Measurements from ENCODE around the gene MMP17. TPM values are rescaled to one million over a fixed set of nuclear protein-coding genes. Genes with fewer than 3 reads are reported as not detected.
A peak's percentile ranks its signal among the peaks of the same experiment; 100 is the strongest.
"Not testable (repeated sequence)": the region's sequence is repeated elsewhere in the genome, so short reads cannot be mapped to it uniquely, and the experiment has no call there.

Gene MMP17
- total RNA-seq, 2 donors from 2014 or later: 2.1 to 3.2 TPM

GRCh38 chr12:131808744-131809371, 19.3 kb upstream of the MMP17 start:
- no peaks in the 10 kb centered on the region for H3K36me3 ChIP-seq
- no peak overlapping the region for H3K27ac ChIP-seq
- peak overlapping the region in 1 of 2 donors; percentile 10 for H3K4me3 ChIP-seq
- no peak for DNase-seq (ENCODE audit: low spot score)
- TF ChIP-seq, protein P1, sequence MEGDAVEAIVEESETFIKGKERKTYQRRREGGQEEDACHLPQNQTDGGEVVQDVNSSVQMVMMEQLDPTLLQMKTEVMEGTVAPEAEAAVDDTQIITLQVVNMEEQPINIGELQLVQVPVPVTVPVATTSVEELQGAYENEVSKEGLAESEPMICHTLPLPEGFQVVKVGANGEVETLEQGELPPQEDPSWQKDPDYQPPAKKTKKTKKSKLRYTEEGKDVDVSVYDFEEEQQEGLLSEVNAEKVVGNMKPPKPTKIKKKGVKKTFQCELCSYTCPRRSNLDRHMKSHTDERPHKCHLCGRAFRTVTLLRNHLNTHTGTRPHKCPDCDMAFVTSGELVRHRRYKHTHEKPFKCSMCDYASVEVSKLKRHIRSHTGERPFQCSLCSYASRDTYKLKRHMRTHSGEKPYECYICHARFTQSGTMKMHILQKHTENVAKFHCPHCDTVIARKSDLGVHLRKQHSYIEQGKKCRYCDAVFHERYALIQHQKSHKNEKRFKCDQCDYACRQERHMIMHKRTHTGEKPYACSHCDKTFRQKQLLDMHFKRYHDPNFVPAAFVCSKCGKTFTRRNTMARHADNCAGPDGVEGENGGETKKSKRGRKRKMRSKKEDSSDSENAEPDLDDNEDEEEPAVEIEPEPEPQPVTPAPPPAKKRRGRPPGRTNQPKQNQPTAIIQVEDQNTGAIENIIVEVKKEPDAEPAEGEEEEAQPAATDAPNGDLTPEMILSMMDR (IDR thresholded peaks at IDR 0.05): no peak
- no peaks in the 10 kb centered on the region for H3K27me3 ChIP-seq
- peaks cover 0 to 15% of the 10 kb centered on the region in 2 donors for H3K9me3 ChIP-seq
- peaks cover 0 to 3% of the 10 kb centered on the region in 2 donors for H3K4me1 ChIP-seq

DNA sequence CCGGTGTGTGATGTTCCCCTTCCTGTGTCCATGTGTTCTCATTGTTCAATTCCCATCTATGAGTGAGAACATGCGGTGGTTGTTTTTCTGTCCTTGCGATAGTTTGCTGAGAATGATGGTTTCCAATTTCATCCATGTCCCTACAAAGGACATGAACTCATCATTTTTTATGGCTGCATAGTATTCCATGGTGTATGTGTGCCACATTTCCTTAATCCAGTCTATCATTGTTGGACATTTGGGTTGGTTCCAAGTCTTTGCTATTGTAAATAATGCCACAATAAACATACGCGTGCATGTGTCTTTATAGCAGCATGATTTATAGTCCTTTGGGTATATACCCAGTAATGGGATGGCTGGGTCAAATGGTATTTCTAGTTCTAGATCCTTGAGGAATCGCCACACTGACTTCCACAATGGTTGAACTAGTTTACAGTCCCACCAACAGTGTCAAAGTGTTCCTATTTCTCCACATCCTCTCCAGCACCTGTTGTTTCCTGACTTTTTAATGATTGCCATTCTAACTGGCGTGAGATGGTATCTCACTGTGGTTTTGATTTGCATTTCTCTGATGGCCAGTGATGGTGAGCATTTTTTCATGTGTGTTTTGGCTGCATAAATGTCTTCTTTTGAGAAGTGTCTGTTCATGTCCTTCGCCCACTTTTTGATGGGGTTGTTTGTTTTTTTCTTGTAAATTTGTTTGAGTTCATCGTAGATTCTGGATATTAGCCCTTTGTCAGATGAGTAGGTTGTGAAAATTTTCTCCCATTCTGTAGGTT, 18.5 kb upstream of the MMP17 start:
- H3K4me1 ChIP-seq; H3K4me3 ChIP-seq; DNase-seq (ENCODE audit: low spot score); H3K27ac ChIP-seq; H3K27me3 ChIP-seq; H3K36me3 ChIP-seq: not testable (repeated sequence)
- H3K9me3 ChIP-seq: peaks cover 0 to 15% of the 10 kb centered on the region in 2 donors

DNA sequence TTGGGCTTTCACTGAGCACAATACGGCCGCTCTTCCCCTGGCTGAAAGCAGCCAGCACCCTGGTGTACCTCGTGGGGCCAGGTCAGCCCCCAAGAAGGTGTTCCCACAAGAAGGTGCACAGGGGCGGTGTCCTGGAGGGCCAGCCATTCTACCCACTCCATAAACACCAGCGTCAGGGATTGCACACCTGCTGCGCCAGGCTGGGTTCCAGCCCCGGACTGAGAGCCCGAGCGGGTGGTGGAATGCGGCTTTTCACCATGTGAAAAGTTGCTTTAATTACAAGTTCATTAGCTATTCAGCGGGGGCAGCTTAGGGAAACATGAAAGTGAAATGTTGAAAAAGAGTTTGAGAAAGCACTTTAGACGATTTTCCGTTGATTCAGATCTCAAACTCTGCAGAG, 17.5 kb upstream of the MMP17 start:
- DNase-seq (ENCODE audit: low spot score): no peak
- no peak overlapping the region for H3K4me3 ChIP-seq
- peaks cover 0 to 15% of the 10 kb centered on the region in 2 donors for H3K9me3 ChIP-seq
- TF ChIP-seq, protein P1 (IDR thresholded peaks at IDR 0.05): no peak
- no peaks in the 10 kb centered on the region for H3K36me3 ChIP-seq
- no peaks in the 10 kb centered on the region for H3K4me1 ChIP-seq
- no peaks in the 10 kb centered on the region for H3K27me3 ChIP-seq
- no peak overlapping the region for H3K27ac ChIP-seq

DNA sequence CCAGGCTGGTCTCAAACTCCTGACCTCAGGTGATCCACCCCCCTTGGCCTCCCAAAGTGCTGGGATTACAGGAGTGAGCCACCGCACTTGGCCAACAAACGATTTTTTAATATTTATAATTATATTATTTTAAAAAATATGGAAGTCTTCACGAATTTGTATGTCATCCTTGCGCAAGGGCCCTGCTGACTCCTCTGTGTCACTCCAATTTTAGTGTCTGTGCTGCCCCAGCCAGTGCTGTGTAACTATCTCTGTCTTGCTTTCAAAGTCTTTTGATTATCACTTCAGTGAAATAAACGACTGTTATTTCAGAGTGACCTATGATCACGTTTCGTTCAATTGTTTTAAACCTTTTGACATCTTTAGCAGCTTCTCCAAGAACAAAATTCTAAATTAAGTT, 13.1 kb upstream of the MMP17 start:
- Histone ChIP-seq H3K27ac (no peak overlapping the region), H3K9me3 (peaks cover 0 to 15% of the 10 kb centered on the region in 2 donors), H3K4me3 (no peak overlapping the region), H3K27me3 (no peaks in the 10 kb centered on the region), H3K4me1 (no peaks in the 10 kb centered on the region), H3K36me3 (no peaks in the 10 kb centered on the region)
- DNase-seq (ENCODE audit: low spot score): no peak
- TF ChIP-seq, protein P1 (IDR thresholded peaks at IDR 0.05): no peak

- no peaks in the 10 kb centered on the region for H3K36me3 ChIP-seq
- H3K4me1 ChIP-seq: no peaks in the 10 kb centered on the region
- TF ChIP-seq, protein P1 (IDR thresholded peaks at IDR 0.05): no peak
- H3K9me3 ChIP-seq: peaks cover 0 to 15% of the 10 kb centered on the region in 2 donors
- H3K27me3 ChIP-seq: no peaks in the 10 kb centered on the region
- no peak for DNase-seq (ENCODE audit: low spot score)
- H3K4me3 ChIP-seq: no peak overlapping the region
- no peak overlapping the region for H3K27ac ChIP-seq
Measured at GRCh38 chr12:131816495-131816894, 11.7 kb upstream of the MMP17 start.

DNA sequence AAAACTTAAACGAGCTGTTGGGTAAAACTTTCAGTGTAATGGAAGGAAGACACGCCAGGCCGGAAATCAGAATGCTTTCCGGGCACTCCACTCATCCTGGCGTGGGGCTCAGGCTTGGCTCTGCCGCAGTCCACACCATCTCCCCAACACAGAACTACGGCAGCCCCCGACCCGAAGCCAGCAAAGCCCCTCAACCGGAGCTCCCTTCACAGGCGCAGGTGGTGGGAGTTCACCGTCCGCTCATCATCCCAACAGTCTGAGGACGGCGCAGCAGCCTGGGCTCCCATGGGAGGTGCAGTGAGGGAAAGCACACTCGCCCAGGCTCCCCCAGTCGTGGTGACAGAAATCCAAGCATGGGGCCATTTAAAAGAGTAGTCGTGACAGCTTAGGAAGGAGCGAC, 11.0 kb upstream of the MMP17 start:
- Histone ChIP-seq H3K36me3 (no peaks in the 10 kb centered on the region), H3K9me3 (peaks cover 0 to 15% of the 10 kb centered on the region in 2 donors), H3K4me1 (no peaks in the 10 kb centered on the region), H3K27ac (no peak overlapping the region), H3K27me3 (no peaks in the 10 kb centered on the region), H3K4me3 (no peak overlapping the region)
- TF ChIP-seq, protein P1 (IDR thresholded peaks at IDR 0.05): no peak
- no peak for DNase-seq (ENCODE audit: low spot score)

All from right atrium auricular region (tissue), 2 donors.